NCI-H1417 (cell line): ENCODE results near the gene DHX34.
"Not testable (repeated sequence)": the region's sequence is repeated elsewhere in the genome, so short reads cannot be mapped to it uniquely, and the experiment has no call there.

Source experiments
- DNase-seq, 3 experiments: peaks; one replicate each; lab custom pipeline; 2025; lab: John Stamatoyannopoulos, UW

Gene DHX34, protein sequence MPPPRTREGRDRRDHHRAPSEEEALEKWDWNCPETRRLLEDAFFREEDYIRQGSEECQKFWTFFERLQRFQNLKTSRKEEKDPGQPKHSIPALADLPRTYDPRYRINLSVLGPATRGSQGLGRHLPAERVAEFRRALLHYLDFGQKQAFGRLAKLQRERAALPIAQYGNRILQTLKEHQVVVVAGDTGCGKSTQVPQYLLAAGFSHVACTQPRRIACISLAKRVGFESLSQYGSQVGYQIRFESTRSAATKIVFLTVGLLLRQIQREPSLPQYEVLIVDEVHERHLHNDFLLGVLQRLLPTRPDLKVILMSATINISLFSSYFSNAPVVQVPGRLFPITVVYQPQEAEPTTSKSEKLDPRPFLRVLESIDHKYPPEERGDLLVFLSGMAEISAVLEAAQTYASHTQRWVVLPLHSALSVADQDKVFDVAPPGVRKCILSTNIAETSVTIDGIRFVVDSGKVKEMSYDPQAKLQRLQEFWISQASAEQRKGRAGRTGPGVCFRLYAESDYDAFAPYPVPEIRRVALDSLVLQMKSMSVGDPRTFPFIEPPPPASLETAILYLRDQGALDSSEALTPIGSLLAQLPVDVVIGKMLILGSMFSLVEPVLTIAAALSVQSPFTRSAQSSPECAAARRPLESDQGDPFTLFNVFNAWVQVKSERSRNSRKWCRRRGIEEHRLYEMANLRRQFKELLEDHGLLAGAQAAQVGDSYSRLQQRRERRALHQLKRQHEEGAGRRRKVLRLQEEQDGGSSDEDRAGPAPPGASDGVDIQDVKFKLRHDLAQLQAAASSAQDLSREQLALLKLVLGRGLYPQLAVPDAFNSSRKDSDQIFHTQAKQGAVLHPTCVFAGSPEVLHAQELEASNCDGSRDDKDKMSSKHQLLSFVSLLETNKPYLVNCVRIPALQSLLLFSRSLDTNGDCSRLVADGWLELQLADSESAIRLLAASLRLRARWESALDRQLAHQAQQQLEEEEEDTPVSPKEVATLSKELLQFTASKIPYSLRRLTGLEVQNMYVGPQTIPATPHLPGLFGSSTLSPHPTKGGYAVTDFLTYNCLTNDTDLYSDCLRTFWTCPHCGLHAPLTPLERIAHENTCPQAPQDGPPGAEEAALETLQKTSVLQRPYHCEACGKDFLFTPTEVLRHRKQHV

DNA sequence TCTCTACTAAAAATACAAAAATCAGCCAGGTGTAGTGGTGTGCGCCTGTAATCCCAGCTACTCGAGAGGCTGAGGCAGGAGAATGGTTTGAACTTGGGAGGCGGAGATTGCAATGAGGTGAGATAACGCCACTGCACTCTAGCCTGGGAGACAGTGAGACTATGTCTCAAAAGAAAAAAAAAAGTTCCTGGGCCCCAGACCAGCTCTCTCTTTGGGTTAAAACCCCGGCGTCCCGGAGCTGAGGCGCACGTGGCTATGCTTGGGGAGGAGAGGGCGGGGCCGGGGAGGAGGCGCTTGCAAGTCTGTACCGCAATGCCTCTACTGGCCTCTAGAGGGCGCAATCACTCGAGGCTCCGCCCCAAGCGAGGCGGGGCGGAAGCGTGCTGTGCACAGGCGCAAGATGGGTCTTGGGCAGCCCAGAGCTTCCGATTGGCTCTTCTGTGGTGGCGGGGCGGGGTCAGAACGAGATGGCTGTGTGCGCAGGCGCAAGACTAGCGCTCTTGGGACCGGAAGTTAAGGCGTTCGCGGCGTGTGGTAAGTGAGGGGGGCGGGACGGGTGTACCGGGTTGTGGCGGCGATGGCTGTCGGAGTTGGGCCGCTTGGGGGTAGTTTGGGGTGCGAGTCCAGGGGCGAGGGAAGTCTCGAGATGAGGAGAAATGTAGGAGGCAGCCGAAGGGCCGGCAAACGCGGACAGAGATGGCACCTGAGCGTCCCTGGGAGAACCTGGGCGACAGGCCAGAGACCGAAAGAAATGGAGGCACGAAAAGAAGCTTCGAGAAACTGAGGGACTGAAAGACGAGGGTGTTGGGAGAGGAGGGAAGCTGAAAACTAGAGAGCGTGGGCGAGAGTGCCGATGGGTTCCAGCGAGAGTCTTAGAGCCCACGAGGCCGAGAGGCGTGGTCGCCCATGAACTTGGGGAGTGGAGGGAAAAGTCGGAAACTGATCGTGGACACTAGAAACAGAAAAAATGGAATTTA is at the start of gene DHX34:
Gene DHX34 (plus strand): TSS at position 497 of the 977 bp plus-strand sequence. CDS start 3,716 bp downstream, outside the sequence.
- DNase-seq: peak; percentile 96 to 100 (median 98)

DNA sequence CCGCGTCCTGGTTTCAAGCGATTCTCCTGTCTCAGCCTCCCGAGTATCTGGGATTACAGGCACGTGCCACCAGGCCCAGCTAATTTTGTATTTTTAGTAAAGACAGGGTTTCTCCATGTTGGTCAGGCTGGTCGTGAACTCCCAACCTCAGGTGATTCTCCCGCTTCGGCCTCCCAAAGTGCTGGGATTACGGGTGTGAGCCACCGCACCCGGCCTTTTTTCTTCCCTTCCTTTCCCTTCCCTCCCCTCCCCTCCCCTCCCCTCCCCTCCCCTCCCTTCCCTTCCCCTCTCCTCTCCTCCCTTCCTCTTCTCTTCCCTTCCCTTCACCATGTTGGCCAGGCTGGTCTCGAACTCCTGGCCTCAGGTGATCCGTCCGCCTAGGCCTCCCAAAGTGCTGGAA is 48.2 kb upstream of the DHX34 start:
- DNase-seq: not testable (repeated sequence)

DNA sequence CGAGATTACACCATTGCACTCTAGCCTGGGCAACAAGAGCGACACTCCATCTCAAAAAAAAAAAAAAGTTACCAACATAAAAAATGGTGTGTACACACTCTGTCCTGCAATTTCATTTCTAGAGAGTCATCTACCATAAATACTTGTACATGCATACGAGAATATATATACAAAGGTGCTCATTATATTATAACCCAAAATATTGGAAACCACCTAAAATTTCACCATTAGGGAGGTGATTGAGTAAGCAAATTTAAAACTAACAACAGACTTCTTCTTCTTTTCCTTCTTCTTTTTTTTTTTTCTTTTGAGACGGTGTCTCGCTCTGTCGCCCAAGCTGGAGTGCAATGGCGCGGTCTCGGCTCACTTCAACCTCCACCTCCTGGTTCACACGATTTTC is 46.9 kb upstream of the DHX34 start:
- DNase-seq: no peak

DNA sequence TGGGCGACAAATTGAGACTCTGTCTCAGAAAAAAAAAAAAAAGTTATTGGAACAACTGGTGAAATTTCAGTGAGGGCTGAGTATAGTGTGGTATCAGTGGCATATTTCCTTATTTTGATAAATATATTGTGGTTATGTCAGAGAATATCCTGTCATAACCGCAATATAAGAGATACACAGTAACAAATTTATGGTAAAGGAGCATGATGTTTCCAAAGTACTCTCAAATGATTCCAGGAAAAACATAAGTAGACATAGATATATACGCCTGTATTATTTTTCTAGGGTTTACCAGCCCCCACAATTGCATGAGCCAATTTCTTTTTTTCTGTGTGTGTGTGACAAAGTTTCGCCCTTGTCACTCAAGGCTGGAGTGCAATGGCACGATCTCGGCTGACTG is 45.1 kb upstream of the DHX34 start:
- no peak for DNase-seq

DNA sequence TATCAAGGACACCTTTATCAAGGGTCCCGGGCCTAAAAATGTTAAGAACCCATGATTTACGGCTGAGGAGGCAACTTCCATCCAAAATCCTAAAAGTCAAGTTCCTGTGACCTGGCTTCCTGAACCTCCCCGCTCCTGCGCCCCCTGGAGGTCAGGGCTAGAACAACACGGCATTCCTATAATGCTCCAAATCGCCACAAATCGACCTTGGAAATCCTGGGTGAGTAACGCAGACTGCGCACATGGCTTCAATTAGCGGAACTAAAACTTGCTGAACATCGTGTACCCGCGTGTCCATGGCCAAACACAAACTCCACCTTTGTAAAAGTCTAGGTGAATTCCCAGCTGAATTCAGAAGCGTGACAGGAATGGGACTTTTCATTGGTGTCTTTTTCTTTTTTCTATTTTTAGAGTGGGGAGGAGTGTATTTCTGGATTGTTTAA is 43.8 kb upstream of the DHX34 start:
- peak; percentile 31 to 58 (median 51) for DNase-seq

- DNase-seq: no peak
Measured at GRCh38 chr19:47306303-47306702, 42.8 kb upstream of the DHX34 start.

DNA sequence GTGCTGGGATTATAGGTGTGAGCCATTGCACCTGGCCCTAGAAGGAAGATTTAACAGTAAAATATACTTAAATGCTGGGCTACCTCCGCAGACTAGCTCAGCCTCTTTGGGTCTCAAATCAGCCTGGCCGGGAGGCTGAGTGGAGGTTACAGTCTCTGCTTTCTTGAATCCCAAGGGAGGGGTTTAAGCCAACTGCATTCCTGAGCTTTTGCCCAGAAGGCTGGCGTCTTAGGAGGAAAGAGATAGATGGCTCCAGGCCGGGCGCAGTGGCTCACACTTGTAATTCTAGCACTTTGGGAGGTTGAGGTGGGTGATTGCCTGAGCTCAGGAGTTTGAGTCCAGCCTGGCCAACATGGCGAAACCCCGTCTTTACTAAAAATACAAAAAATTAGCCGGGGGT is 40.1 kb upstream of the DHX34 start:
- no peak for DNase-seq

- DNase-seq: no peak
Measured at GRCh38 chr19:47309608-47310007, 39.5 kb upstream of the DHX34 start, which contains the start of gene C5AR1. Gene C5AR1, plus strand, starts transcription at chr19:47309861. Its CDS starts 35 bp downstream, at chr19:47309896.

GRCh38 chr19:47310323-47310722 is 38.8 kb upstream of the DHX34 start:
- no peak for DNase-seq

DNA sequence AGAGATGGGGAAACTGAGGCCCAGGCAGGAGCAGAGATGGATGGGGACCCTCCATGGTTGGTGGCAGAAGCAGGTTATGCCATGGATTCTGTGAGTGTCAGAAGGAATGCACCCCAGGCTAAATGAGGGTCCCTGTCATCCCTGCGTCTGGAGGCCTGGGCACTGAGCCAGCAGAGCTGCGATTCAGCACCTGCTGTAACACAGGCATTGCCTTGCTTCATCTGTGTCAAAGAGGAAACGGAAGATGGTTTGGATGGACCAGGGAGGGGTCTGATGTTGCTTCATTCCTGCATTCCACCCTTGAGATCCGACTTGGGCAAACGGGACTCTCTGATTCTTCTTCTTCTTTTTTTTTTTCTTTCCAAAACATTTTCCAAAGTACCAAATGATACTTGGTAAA is 38.3 kb upstream of the DHX34 start:
- peak in 2 of 3 experiments; percentile 5 to 35 for DNase-seq

GRCh38 chr19:47312366-47313006 is 36.6 kb upstream of the DHX34 start:
- DNase-seq: no peak

DNA sequence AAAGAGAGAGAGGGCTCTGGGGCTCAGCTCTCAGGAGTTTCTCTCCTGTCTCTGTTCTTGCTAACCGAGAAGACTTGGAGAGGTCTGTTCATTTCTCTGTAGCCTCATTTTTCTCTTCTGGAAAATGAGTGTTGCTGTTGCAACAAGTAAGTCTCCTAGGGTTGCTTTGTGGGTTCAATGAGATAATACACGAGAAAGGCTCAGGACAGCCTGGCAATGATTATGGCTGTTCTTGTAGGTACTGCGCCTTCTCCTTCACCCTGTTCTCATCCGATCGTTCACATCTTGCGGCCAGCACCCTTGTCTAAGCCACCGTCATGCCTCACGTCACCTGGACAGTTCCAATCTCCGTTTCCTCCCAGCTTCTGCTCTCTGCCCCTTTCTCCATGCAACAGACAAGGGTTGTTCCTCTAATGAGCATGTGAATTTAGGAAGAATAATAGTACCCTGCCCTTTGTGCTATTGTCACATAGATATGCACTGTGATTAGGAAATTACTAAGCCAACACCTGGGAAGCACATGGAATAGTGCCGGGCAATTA is 35.3 kb upstream of the DHX34 start:
- no peak for DNase-seq

DNA sequence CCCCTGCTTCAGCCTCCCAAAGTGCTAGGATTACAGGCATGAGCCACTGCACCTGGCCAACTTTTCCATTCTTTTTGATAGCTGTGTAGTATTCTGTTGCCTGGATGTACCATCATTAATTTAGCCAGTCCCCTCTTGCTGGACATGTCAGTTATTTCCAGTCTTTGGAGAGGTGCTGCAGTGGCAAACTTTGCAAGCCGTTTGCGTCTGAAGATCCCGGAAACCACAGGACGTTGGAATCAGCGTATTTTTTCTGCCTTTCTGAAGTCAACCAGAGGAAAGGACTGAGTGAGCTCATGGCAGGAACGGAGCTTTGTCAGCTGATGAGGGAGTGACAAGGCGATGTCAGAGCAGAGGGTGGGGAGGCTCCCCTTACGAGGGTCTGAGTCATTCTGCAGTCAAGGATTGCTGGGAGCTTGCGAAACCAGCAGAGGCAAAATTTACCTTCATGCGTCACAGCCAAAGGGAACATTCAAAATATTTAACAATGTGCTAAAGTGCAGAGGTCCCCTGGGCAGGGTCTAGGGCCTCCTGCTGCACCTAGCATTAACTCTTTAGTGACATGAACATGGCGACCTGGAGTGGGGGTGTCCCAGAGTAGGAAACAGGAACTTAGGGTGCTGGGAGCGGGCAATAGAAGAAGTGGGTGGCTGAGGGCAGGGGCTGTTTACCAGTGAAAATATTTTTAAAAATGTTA is 33.8 kb upstream of the DHX34 start:
- DNase-seq: no peak

DNA sequence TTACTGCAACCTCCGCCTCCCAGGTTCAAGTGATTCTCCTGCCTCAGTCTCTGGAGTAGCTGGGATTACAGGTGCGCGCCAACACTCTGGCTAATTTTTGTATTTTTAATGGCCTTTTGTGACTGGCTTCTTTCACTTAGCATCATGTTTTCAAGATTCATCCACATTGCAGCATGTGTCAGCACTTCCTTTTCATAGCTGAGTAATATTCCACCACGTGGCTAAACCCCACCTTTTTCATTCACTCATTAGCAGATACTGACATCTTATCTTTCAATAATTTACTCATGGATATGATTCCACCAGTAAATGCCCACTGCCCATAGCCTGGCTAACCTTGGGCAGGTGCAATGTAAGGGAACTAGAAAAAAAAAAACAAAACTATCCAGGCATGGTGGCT is 32.6 kb upstream of the DHX34 start:
- DNase-seq: no peak

DNA sequence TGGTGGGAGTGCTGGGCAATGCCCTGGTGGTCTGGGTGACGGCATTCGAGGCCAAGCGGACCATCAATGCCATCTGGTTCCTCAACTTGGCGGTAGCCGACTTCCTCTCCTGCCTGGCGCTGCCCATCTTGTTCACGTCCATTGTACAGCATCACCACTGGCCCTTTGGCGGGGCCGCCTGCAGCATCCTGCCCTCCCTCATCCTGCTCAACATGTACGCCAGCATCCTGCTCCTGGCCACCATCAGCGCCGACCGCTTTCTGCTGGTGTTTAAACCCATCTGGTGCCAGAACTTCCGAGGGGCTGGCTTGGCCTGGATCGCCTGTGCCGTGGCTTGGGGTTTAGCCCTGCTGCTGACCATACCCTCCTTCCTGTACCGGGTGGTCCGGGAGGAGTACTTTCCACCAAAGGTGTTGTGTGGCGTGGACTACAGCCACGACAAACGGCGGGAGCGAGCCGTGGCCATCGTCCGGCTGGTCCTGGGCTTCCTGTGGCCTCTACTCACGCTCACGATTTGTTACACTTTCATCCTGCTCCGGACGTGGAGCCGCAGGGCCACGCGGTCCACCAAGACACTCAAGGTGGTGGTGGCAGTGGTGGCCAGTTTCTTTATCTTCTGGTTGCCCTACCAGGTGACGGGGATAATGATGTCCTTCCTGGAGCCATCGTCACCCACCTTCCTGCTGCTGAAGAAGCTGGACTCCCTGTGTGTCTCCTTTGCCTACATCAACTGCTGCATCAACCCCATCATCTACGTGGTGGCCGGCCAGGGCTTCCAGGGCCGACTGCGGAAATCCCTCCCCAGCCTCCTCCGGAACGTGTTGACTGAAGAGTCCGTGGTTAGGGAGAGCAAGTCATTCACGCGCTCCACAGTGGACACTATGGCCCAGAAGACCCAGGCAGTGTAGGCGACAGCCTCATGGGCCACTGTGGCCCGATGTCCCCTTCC is 28.9 kb upstream of the DHX34 start:
- no peak for DNase-seq

GRCh38 chr19:47321630-47322029 is 27.5 kb upstream of the DHX34 start:
- DNase-seq: no peak

DNA sequence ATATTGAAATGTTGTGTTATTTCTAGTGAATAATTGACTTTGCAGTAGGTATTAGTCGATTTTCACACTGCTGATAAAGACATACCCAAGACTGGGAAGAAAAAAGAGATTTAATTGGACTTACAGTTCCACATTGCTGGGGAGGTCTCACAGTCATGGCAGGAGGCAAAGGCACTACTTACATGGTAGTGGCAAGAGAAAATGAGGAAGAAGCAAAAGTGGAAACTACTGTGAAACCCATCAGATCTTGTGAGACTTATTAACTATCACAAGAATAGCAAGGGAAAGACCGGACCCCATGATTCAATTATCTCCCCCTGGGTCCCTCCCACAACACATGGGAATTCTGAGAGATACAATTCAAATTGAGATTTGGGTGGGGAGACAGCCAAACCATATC is 27.1 kb upstream of the DHX34 start:
- DNase-seq: no peak

DNA sequence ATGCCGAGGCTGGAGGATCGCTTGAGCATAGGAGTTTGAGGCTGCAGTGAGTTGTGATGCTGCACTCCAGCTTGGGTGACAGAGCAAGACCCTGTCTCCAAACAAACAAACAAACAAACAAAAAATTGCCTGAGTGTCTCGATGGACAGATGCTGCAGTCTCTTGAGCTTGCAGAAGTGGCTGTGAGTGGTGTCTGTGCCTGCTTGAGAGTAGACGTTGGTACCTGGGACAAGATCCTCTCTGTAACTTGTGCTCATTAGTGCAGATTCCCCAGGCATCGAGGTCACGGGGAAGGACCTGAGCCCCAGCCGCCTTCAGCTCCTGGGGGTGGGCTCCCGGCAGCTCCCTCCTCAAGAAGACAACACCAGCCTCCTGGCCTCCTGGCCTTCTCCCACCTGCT is 25.7 kb upstream of the DHX34 start:
- no peak for DNase-seq
